Endothelial cell (in vitro differentiated cells): ENCODE data around the gene ZNF846. TPM values are rescaled to one million over a fixed set of nuclear protein-coding genes. Genes with fewer than 3 reads are reported as not detected.

Source experiments
- DNase-seq: peaks from one replicate; pipeline ENCODE4 v3.0.0; 2021; ENCODE audit warnings: low spot score
- H3K27ac Mint-ChIP-seq: one replicate; pipeline ENCODE4 v1.8.0; 2021; ENCODE audit warnings: mixed read lengths, inconsistent platforms; ENCODE audit not compliant: unreplicated experiment
- H3K27me3 Mint-ChIP-seq: one replicate; pipeline ENCODE4 v1.8.0; 2021; ENCODE audit warnings: mild to moderate bottlenecking, moderate library complexity, mixed read lengths, inconsistent platforms; ENCODE audit not compliant: unreplicated experiment
- H3K36me3 Mint-ChIP-seq: one replicate; pipeline ENCODE4 v1.8.0; 2021; ENCODE audit warnings: mild to moderate bottlenecking, low read depth, mixed read lengths, inconsistent platforms; ENCODE audit not compliant: unreplicated experiment
- H3K4me1 Mint-ChIP-seq: one replicate; pipeline ENCODE4 v1.8.0; 2021; ENCODE audit warnings: mild to moderate bottlenecking, mixed read lengths, inconsistent platforms; ENCODE audit not compliant: unreplicated experiment
- H3K4me3 Mint-ChIP-seq: one replicate; pipeline ENCODE4 v1.8.0; 2021; ENCODE audit warnings: mild to moderate bottlenecking, mixed read lengths, inconsistent platforms; ENCODE audit not compliant: unreplicated experiment
- H3K9me3 Mint-ChIP-seq: one replicate; pipeline ENCODE4 v1.8.0; 2021; ENCODE audit warnings: mixed read lengths, inconsistent platforms; ENCODE audit not compliant: unreplicated experiment
- CTCF ChIP-seq: fragments of 200-600 bp; sonication (generic); IDR thresholded peaks from one replicate; pipeline ENCODE4 v1.5.0; 2021; ENCODE audit warnings: antibody characterized with exemption; ENCODE audit not compliant: unreplicated experiment
- total RNA-seq: library from RNA; stranded (reverse); fragmentation: NEBNext Ultra II Directional; extraction: Animal tissue kit (Norgen Biotek cat#: 25700); gene quantifications from one replicate; pipeline ENCODE4 v1.2.1, GENCODE V29; 2021; ENCODE audit not compliant: unreplicated experiment

ZNF846 gene
- total RNA-seq, 1 donor from 2014 or later = 17.6 TPM

GRCh38 chr19:9721861-9722260 lies 46.7 kb downstream of the ZNF846 start:
- Mint-ChIP-seq H3K27me3 (peaks cover 1% of the 10 kb centered on the region), H3K9me3 (no peaks in the 10 kb centered on the region), H3K36me3 (peaks cover 5% of the 10 kb centered on the region), H3K4me1 (peaks cover 16% of the 10 kb centered on the region), H3K27ac (no peak overlapping the region), H3K4me3 (no peak overlapping the region)
- DNase-seq = no peak
- TF ChIP-seq CTCF = no peak

GRCh38 chr19:9720541-9720940 lies 48.0 kb downstream of the ZNF846 start:
- no peak for TF ChIP-seq CTCF

GRCh38 chr19:9711815-9712214 lies 56.7 kb downstream of the ZNF846 start:
- H3K9me3 Mint-ChIP-seq = peaks cover 21% of the 10 kb centered on the region
- H3K36me3 Mint-ChIP-seq = no peaks in the 10 kb centered on the region
- no peak overlapping the region for H3K27ac Mint-ChIP-seq
- DNase-seq = no peak
- H3K4me3 Mint-ChIP-seq = no peak overlapping the region
- H3K27me3 Mint-ChIP-seq = no peaks in the 10 kb centered on the region
- TF ChIP-seq CTCF = no peak
- peaks cover 6% of the 10 kb centered on the region for H3K4me1 Mint-ChIP-seq

More at GRCh38 chr19:9720541-9720940, 48.0 kb downstream of the ZNF846 start:
- H3K27ac Mint-ChIP-seq = no peak overlapping the region
- H3K27me3 Mint-ChIP-seq = peaks cover 1% of the 10 kb centered on the region
- no peak for DNase-seq
- peaks cover 5% of the 10 kb centered on the region for H3K36me3 Mint-ChIP-seq
- H3K9me3 Mint-ChIP-seq = no peaks in the 10 kb centered on the region
- no peak overlapping the region for H3K4me3 Mint-ChIP-seq
- peaks cover 22% of the 10 kb centered on the region for H3K4me1 Mint-ChIP-seq

- no peak overlapping the region for H3K27ac Mint-ChIP-seq
- H3K27me3 Mint-ChIP-seq = no peaks in the 10 kb centered on the region
- no peaks in the 10 kb centered on the region for H3K36me3 Mint-ChIP-seq
- no peaks in the 10 kb centered on the region for H3K4me1 Mint-ChIP-seq
- TF ChIP-seq CTCF = no peak
- no peak for DNase-seq
- H3K4me3 Mint-ChIP-seq = no peak overlapping the region
- peaks cover 21% of the 10 kb centered on the region for H3K9me3 Mint-ChIP-seq
Measured at GRCh38 chr19:9709305-9709704, 59.2 kb downstream of the ZNF846 start.

- DNase-seq = no peak
- no peak overlapping the region for H3K27ac Mint-ChIP-seq
- H3K9me3 Mint-ChIP-seq = peaks cover 8% of the 10 kb centered on the region
Measured at GRCh38 chr19:9705836-9706235, 62.7 kb downstream of the ZNF846 start.

More at GRCh38 chr19:9705836-9706235, 62.7 kb downstream of the ZNF846 start:
- H3K27me3 Mint-ChIP-seq = no peaks in the 10 kb centered on the region
- no peaks in the 10 kb centered on the region for H3K36me3 Mint-ChIP-seq
- TF ChIP-seq CTCF = no peak
- H3K4me1 Mint-ChIP-seq = no peaks in the 10 kb centered on the region
- H3K4me3 Mint-ChIP-seq = no peak overlapping the region
